Measurements from ENCODE around the gene CFAP53.

CFAP53 gene

DNA sequence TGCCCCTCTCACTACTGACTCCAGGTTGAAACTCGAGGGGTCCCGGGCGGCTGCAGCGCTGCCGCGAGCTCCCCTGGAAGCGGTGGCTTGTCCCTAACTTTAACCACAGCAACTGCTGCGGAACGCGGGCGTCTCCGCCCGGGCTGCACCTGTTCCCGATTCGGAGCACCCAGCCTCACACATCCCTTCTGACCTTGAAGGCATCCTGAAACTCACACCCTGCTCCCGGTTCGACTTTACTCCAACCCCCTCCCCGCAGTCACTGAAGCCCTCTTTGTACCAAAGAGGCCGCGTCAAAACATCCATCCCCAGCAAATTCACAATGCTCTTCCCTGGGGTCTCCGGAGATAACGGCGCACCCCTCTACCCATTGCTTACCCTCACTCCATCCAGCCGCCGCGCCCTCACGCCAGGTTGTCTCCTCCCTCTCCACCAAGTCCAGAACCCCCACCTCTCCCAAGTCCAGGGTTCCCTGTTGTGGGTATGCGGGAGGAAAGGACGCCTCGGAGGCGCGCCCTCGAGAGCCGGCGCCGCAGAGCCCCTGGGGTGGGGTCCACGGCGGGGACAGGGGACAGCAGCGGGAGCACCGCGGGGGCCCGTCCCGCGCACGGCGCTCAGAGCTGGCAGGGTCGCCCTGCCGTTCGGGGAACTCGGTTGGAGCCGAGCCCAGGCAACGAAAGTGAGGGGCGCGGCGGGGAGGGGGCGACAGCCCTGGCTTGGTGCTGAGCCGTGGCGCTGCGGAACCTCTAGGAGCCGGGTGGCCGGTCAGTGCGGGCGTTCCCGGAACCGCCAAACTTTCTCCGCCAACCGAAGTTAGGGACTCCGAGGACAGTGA, 72.3 kb downstream of the CFAP53 start:
- FAIRE-seq: no peak

DNA sequence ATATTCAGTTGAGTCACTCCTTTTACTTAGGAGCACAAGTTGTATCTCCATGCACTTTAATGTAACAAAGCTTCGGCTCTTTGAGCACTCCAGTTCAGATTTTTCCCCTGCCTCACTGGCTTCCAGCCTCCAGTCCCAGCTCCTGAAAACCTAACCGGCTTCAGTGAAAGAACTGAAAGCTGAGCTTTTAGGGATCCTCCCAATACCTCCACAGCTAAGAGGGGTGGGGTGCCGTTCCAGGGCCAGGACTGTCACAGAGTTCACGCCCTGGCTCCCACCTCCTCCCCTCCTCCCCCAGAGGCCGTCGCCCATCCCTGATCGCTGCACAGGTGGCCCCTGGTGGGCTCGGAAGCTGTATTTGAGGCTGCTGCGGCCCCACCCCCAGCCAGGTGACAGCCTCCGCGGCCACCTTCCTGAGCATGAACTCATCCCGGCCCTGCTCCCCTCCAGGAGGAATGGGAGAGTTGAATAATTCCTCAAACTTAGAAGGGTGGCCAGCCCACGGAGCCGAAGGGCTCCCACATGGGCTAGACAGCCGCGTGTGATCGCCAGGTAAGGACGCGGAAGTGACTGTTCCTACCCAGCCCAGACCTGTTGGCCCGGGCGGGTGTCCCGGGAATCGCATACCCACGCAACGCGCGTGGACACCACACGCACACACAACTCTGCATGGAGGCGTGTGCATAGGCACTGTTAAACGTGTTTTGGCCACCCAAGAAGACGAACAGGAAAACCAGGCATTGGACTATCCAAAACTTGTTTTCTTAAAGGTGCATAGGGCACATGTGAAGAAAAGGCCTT, 73.1 kb downstream of the CFAP53 start:
- no peak for FAIRE-seq

DNA sequence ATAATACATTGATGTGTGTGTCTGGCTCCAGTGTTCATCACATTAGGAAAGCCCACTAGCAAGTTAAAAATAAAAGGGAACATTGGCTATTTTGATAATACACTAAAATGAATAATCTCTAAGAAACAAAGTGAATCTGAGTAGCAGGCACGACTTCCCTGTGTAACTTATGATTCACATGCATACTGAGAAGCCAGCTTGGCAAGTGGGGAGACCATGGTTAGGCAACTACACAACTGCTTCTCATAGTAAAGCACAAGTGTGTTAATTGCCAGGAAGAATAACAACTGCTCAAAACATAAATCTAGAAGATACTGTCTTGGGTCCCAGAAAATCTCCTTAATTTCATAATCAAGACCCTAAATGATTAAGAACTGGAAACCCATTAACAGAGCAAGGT, 75.4 kb downstream of the CFAP53 start:
- FAIRE-seq: no peak

DNA sequence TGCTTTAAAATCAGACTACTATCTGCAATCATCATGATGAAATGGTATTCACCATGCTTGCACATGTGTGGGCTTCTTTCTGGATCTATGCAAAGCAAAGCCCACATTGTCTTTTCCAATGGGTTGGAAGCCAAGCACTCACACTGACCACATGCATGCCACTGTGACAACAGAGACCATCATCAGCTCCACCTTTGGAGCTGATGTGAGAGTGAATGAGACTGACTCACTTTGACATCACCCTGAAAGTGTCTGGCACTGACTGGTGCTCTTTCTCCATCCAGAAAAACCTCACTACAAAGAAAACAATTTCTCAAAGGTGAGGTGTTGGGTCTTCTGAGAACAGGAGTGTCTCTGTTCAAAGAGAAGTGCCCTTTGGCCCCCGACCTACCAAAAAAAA, 76.1 kb downstream of the CFAP53 start:
- no peak for FAIRE-seq

DNA sequence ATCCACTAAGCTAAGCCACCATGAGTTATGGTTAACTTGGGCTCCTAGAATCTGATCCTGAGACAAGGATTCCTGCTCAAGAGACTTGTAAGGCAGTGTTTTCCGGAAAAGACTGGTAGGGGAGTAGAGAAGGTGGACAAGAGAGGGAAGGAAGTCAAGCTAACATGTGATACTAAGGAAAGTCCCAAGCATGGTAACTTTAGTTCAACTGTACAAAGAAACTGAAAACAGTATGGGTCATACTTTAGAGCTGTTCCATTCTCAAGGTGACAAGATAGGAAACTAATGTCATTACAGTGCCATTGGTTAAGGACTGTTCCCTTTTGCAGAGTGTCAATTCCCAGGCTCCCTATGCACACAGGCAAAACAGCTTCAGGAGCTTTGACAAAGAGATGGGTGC, 77.1 kb downstream of the CFAP53 start:
- FAIRE-seq: no peak

DNA sequence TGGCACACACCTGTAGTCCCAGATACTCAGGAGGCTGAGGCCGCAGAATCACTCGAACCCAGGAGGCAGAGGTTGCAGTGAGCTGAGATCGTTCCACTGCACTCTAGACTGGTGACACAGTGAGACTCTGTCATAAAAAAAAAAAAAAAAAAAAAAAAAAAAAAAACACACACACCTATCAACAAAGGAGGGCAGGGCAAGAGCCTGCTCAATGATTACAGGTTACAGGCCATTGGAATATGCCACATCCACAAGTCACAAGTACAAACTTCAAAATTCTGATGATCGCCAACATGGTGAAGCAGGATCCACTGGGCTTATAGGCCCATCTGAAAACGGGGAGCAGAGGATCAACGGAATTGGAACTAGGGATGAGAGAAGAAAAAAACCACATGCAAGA, 77.6 kb downstream of the CFAP53 start:
- no peak for FAIRE-seq

DNA sequence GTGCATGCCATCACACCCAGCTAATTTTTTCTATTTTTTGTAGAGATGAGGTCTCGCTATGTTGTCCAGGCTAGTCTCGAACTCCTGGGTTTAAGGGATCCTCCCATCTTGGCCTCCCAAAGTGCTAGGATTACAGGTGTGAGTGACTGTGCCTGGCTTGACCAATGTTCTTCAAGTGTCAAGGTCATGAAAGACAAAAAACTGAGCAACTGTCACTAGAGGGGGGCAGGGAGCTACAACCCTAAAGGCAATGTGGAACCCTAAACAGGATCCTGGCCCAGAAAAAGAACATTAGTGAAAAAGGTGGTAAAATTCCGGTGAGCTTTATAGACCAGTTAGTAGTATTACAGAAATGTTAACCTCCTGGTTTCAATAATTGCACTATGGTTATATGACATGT, 78.6 kb downstream of the CFAP53 start:
- no peak for FAIRE-seq

DNA sequence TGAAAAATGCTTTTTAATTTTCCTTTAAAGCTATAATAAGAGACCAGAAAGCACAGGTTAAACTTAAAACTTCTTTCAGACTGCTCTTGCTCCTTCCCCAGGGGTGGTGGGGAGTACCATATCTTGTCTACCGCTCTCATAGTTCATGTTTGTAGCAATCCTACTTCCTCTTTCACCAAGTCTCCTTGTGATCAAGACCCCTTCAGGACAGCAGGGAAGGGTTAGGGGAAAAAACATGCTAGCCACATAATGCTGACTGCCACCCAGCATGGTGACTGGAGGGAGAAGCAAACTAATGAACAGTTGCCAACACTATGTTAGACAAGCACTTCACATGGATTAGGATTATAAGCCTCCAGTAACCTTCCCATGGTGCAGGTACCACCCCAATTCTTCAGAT, 79.9 kb downstream of the CFAP53 start:
- FAIRE-seq: no peak

DNA sequence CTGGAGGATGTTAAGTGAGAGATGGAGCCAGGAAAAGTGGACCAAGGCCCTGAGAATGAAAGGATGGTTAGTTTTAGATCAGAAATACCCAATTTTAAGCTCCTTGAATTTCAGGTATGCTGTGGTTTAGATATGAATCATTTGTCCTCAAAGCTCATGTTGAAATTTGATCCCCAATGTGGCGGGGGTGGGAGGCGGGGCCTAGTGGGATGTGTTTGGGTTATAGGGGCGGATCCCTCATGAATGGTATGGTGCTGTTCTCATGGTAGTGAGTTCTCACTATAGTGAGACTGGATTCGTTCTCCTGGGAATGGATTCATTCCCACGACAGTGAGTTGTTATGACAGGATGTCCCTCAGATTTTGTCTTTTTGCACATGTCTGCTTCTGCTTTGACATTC, 82.7 kb downstream of the CFAP53 start:
- no peak for FAIRE-seq

DNA sequence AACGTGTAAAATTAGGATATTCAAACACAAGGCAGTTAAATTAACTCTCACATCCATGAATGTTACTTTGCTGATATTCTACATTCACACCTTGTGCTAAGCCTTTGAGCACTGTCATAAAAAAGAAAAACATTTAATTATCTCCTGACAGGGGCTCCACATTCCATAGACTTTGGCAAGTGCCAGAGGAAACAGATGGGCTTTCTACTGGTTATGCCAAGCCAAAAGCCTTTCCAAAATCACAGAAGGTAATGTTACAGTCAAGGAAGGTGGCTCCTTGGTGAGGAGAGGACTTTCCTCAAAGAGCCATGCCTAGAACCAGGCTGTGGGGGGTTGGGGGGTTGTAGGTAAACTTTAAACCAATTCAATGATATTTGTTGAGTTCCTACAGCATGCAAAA, 83.8 kb downstream of the CFAP53 start:
- FAIRE-seq: no peak

DNA sequence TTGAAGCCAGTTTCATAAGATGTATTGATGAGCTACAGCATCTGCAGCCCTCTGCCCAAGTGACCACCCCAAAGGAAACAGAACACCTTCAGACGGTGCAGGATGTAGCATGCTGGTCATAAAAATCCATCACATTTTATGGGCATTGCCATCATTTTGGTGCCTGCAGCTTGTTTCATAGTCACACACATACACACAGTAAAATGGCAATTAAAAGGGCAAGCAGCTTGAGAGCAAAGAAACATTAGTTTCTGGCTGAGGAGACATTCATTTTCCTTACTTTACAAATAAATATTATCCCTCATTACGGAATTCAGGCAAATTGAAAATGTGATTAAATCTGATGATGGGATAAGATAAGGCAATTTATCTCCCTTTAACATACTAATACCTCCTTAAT, 84.7 kb downstream of the CFAP53 start:
- FAIRE-seq: no peak

DNA sequence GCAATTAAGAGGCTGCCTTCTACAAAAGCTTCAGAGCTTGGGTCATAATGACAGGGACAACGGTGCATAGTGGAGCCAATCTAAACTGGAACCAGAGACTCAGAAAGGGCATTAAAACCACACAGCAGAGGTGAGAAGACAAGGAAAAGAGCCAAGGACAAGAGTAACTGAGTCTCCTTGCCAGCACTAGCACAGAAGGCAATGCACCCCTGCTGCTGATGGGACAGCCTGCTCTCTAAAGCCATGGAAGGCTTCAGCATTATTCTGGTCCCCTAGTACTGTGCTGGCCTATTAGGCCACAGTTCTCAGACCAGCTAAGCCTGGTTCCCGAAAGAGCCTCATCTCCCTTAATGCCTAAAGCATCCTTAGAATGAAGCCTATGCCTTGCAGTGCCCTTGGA, 86.8 kb downstream of the CFAP53 start:
- FAIRE-seq: no peak

DNA sequence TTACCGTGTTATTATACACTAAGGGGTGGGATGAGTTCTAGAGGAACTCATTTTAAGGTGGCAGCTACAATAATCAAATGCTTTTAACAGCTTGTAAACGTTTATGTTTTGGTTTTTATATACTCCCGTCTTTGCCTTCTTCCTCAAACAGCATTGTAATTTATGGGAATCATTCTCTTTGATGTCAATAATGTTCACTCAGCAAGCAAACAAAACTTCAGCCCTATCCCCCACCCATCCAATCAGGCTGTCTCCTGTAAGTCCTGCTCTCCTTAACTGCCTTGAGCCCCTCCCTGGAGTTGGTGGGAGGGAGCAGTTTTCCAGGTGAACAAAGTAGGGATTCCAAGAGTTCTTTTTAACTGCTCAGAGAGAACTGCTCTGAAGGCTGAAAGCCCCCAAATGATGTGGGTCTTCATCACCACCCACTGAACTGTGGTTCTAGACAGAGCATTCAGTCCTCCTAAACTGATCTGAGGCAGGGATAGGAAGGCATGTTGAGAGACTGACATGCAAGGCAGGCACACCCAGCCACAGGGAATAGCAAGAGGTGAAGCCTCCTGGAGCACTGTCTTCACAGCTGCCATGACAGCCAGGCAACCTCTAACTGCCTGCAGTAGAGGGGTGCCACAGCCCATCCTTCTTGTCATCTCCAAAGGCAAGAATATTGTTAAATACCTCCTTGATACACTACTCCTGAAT, 88.9 kb downstream of the CFAP53 start:
- FAIRE-seq: no peak
